Stimulated activated naive CD8-positive, alpha-beta T cell treated with anti-CD3 and anti-CD28 coated beads, Interleukin-15, Interleukin-2, amounts not matched to agents 100 ng/mL and 50 ng/mL, for 24 hours (primary cell): ENCODE measurements around the gene FLVCR2.
"Not testable (repeated sequence)": the region's sequence is repeated elsewhere in the genome, so short reads cannot be mapped to it uniquely, and the experiment has no call there.

Experiments
- H3K27ac Mint-ChIP-seq: one replicate; pipeline ENCODE4 v1.8.0; 2021; ENCODE audit warnings: mild to moderate bottlenecking, mixed read lengths
- H3K27me3 Mint-ChIP-seq: one replicate; pipeline ENCODE4 v1.8.0; 2021; ENCODE audit warnings: mixed read lengths
- H3K36me3 Mint-ChIP-seq: one replicate; pipeline ENCODE4 v1.8.0; 2021; ENCODE audit warnings: low read depth, mixed read lengths
- H3K4me1 Mint-ChIP-seq: one replicate; pipeline ENCODE4 v1.8.0; 2021; ENCODE audit warnings: low read depth, mixed read lengths
- H3K4me3 Mint-ChIP-seq: one replicate; pipeline ENCODE4 v1.8.0; 2021; ENCODE audit warnings: mild to moderate bottlenecking, mixed read lengths
- H3K9me3 Mint-ChIP-seq: one replicate; pipeline ENCODE4 v1.8.0; 2021; ENCODE audit warnings: mixed read lengths

Gene FLVCR2

GRCh38 chr14:75595226-75595625, 16.8 kb downstream of the FLVCR2 start:
- Mint-ChIP-seq H3K9me3 (peaks cover 4% of the 10 kb centered on the region), H3K4me1 (no peaks in the 10 kb centered on the region), H3K27ac (no peak overlapping the region), H3K4me3 (no peak overlapping the region), H3K27me3 (no peaks in the 10 kb centered on the region), H3K36me3 (peaks cover 5% of the 10 kb centered on the region)

DNA sequence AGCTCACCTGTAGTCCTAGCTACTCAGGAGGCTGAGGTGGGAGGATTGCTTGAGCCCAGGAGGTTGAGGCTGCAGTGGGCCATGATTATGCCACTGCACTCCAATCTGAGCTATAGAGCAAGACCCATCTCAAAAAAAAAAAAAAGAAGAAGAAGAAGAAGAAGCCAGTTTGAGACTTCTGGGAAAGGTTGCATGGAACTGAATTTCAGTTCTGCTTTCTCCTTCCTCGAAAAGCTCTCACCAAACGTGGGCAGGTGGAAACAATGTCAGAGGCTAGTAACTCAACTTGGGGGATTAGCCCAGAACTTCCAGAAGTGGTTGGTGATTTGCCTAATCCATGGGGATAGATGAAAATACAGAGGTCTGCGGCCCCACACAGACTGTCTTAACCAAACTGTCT, 18.7 kb downstream of the FLVCR2 start:
- H3K4me3 Mint-ChIP-seq = no peak overlapping the region
- no peaks in the 10 kb centered on the region for H3K27me3 Mint-ChIP-seq
- peaks cover 5% of the 10 kb centered on the region for H3K36me3 Mint-ChIP-seq
- no peaks in the 10 kb centered on the region for H3K4me1 Mint-ChIP-seq
- no peak overlapping the region for H3K27ac Mint-ChIP-seq
- H3K9me3 Mint-ChIP-seq = peaks cover 4% of the 10 kb centered on the region

DNA sequence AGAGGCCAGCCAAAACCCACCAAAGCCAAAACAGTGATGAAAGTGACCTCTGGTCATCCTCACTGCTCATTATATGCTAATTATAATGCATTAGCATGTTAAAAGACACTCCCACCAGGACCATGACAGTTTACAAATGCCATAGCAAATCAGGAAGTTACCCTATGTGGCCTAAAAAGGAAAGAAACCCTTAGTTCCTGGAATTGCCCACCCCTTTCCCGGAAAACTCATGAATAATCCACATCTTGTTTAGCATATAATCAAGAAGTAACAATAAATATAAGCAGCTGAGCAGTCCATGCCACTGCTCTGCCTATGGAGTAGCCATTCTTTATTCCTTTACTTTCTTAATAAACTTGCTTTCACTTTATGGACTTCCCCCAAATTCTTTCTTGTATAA, 21.7 kb downstream of the FLVCR2 start:
- H3K27me3 Mint-ChIP-seq = not testable (repeated sequence)

GRCh38 chr14:75601061-75601460, 22.6 kb downstream of the FLVCR2 start:
- H3K36me3 Mint-ChIP-seq, H3K27ac Mint-ChIP-seq, H3K9me3 Mint-ChIP-seq, H3K4me1 Mint-ChIP-seq, H3K4me3 Mint-ChIP-seq, H3K27me3 Mint-ChIP-seq: not testable (repeated sequence)

More for the DNA sequence above, 21.7 kb downstream of the FLVCR2 start:
- H3K36me3 Mint-ChIP-seq, H3K4me3 Mint-ChIP-seq, H3K9me3 Mint-ChIP-seq, H3K4me1 Mint-ChIP-seq: not testable (repeated sequence)
- H3K27ac Mint-ChIP-seq = peak overlapping the region; percentile 24

DNA sequence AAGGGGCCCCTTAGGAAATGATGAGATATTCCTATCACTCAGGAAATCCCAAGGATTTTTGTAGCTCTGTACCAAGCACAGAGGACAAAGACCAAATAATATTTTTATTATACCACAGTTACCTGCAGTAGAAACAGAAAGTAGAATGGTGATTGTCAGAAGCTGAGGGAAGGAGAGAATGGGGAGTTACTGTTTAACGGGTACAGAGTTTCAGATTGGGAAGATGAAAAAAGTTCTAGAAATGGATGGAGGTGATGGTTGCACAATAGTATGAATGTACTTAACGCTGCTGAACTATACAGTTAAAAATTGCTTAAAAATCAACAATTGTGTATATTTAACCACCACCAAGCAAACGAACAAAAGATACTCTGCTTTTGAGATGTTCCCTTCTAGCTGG, 24.1 kb downstream of the FLVCR2 start:
- H3K27ac Mint-ChIP-seq = no peak overlapping the region
- H3K4me3 Mint-ChIP-seq = no peak overlapping the region
- no peaks in the 10 kb centered on the region for H3K4me1 Mint-ChIP-seq
- peaks cover 4% of the 10 kb centered on the region for H3K36me3 Mint-ChIP-seq
- peaks cover 8% of the 10 kb centered on the region for H3K9me3 Mint-ChIP-seq
- H3K27me3 Mint-ChIP-seq = peaks cover 3% of the 10 kb centered on the region

DNA sequence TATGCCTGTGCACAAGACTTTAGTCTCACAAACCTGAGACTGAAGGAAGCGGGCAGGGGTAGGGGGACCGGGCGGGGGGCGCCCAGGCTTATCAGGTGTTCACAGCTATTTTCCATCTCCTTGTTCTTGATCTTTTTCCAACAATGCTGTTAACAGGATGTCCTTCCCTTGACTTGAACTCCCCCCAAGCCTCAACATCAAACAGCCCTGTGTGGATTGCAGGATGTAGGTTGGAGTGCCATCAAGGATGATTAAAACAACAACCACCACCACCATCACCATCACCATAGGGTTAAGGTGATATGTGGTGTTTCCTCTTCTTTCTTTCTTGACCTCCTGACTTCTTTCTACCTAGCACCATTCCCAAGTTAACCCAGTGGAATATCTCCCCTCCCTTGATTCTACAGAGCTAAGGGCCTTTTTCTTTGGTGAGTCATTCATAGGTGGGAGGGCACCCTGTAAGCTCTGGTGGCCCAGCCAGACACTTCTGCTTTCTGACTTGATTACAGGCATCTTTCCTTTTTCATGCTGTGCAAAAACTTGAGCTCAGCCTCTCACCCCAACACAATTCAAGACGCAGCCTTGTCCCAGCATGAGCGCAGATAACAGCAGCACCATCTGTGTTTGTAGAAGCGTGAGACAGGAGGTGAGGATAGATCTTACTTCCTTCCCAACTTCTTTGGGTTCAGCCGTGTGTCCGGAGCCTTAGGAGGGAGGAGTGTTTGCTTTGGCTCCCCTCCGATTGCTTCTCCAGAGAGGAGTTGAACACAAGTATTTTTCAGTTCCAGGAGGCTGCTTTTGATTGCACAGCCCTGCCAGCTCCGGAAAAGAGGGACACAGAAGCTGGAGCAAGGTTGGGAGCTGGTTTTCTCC, 26.8 kb downstream of the FLVCR2 start:
- Mint-ChIP-seq H3K27me3 (peaks cover 11% of the 10 kb centered on the region), H3K36me3 (peaks cover 7% of the 10 kb centered on the region), H3K27ac (no peak overlapping the region), H3K9me3 (peaks cover 12% of the 10 kb centered on the region), H3K4me3 (no peak overlapping the region), H3K4me1 (no peaks in the 10 kb centered on the region)

DNA sequence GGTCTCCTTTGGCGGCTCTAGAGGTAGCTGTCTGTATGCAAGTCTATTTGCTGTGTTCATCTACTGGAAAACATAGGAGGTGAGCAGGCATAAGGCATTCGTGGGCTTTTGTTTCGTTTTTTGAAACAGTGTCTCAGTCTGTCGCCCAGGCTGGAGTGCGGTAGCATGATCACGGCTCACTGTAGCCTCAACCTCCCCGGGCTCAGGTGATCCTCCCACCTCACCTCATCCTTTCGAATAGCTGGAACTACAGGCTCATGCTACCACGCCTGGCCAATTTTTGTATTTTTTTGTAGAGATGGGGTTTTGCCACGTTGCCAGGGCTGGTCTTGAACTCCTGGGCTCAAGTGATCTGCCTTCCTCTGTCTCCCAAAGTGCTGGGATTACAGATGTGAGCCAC, 27.5 kb downstream of the FLVCR2 start:
- Mint-ChIP-seq H3K4me3 (no peak overlapping the region), H3K9me3 (peaks cover 12% of the 10 kb centered on the region), H3K27ac (no peak overlapping the region), H3K36me3 (peaks cover 7% of the 10 kb centered on the region), H3K27me3 (peaks cover 11% of the 10 kb centered on the region), H3K4me1 (no peaks in the 10 kb centered on the region)

DNA sequence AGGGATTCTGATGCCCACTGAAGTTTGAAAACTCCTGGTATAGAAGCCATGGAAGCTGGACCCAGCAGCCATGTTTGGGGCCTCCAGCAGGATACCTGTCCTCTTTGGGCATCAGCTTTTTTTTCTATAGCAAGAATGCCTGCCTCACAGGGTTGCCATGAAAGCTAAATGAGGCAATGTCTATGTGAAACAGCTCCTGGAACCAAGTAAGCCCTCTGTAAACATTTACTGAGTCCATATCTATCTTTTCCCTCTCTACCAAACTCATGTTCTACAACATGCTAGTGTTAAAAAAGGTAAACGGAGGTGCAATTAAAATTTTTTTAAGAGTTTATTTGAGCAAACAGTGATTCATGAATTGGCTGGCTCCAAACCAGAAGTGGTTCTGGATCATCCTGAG, 28.6 kb downstream of the FLVCR2 start:
- H3K4me1 Mint-ChIP-seq = no peaks in the 10 kb centered on the region
- peaks cover 11% of the 10 kb centered on the region for H3K27me3 Mint-ChIP-seq
- peaks cover 7% of the 10 kb centered on the region for H3K36me3 Mint-ChIP-seq
- peaks cover 12% of the 10 kb centered on the region for H3K9me3 Mint-ChIP-seq
- H3K27ac Mint-ChIP-seq = no peak overlapping the region
- no peak overlapping the region for H3K4me3 Mint-ChIP-seq

DNA sequence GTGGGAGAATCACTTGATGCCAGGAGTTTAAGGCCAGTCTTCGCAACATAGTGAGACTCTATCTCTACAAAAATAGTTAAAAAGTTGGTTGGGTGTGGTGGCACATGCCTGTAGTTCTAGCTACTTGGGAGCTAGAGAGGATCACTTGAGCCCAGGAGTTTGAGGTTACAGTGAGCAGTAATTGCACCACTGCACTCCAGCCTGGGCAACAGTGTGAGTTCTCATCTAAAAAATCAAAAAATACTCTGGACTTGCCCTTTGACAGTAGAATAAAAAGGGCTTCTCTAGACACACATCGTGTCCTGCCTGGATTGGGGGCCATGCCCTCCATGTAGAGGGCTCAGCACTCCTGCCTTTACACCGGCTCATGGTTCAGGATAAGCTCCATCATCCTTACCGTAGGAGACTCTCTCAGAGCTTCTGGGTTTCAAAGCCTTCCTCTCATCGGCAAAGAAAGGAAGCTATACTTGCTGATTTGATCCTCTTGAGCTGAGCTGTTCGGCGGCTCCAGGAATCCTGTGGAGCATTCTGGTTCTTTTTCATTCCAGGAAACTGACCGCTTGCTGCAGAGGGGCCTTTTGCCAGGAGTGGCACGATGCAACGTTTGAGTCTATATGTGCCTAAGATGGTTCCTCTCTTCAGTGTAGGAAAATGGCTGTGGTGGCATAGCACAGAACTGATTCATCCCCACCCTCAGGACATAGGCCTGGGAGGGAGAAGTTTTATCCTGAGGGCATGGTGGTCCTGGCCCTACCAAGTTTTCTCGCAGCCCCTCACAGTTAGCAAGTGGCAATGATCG, 29.6 kb downstream of the FLVCR2 start:
- H3K4me3 Mint-ChIP-seq = no peak overlapping the region
- no peaks in the 10 kb centered on the region for H3K4me1 Mint-ChIP-seq
- peaks cover 7% of the 10 kb centered on the region for H3K36me3 Mint-ChIP-seq
- H3K9me3 Mint-ChIP-seq = peaks cover 12% of the 10 kb centered on the region
- H3K27ac Mint-ChIP-seq = no peak overlapping the region
- peaks cover 11% of the 10 kb centered on the region for H3K27me3 Mint-ChIP-seq

DNA sequence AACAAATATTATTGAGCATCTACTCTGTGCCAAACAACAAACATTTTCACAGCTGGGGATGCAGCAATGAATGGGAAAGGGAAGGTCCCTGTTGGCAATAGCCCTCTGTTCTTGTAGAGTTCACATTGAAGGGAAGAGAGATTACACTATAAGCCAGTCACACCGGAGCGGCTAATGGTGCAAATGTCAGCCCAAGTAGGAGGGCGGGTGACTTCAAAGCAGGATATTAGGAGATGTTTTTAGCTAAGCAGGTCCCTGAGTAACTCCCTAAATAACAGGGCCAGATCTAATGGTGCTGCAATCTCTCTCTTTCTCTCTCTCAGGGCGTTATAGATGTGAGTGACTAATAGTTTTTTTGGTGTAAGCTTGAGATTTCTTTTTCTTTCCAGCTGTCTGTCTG, 30.7 kb downstream of the FLVCR2 start:
- H3K4me3 Mint-ChIP-seq = no peak overlapping the region
- H3K9me3 Mint-ChIP-seq = peaks cover 12% of the 10 kb centered on the region
- no peaks in the 10 kb centered on the region for H3K4me1 Mint-ChIP-seq
- H3K36me3 Mint-ChIP-seq = peaks cover 7% of the 10 kb centered on the region
- H3K27ac Mint-ChIP-seq = no peak overlapping the region
- H3K27me3 Mint-ChIP-seq = peaks cover 11% of the 10 kb centered on the region

GRCh38 chr14:75609606-75610475, 31.4 kb downstream of the FLVCR2 start:
- no peak overlapping the region for H3K4me3 Mint-ChIP-seq
- H3K4me1 Mint-ChIP-seq = no peaks in the 10 kb centered on the region
- H3K27ac Mint-ChIP-seq = no peak overlapping the region
- H3K27me3 Mint-ChIP-seq = peaks cover 11% of the 10 kb centered on the region
- peaks cover 12% of the 10 kb centered on the region for H3K9me3 Mint-ChIP-seq
- H3K36me3 Mint-ChIP-seq = peaks cover 7% of the 10 kb centered on the region

GRCh38 chr14:75610834-75611233, 32.4 kb downstream of the FLVCR2 start:
- Mint-ChIP-seq H3K27ac (no peak overlapping the region), H3K4me1 (no peaks in the 10 kb centered on the region), H3K36me3 (peaks cover 7% of the 10 kb centered on the region), H3K4me3 (no peak overlapping the region), H3K27me3 (peaks cover 11% of the 10 kb centered on the region), H3K9me3 (peaks cover 12% of the 10 kb centered on the region)

DNA sequence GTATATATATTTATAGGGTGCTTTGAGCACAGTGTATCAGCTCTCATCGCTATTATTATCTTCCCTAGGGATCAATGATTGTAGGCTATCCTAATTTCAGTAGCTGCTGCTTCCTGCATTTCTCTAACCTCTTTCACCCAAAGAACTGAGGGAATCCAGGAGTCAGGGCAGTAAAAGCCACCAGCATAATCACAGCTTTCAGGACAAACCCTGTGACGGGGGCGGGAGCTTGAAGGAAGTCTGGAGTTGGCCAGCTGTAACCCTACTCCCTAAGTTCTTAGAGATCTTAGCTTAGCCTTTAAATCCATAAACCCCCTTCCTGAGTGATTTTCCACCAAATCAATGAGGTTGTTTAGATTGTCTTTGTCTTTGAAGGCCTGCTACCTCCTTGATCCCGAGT, 33.7 kb downstream of the FLVCR2 start:
- Mint-ChIP-seq H3K9me3 (peaks cover 12% of the 10 kb centered on the region), H3K27ac (no peak overlapping the region), H3K4me3 (no peak overlapping the region), H3K27me3 (peaks cover 11% of the 10 kb centered on the region), H3K4me1 (no peaks in the 10 kb centered on the region), H3K36me3 (peaks cover 6% of the 10 kb centered on the region)

GRCh38 chr14:75614179-75614578, 35.8 kb downstream of the FLVCR2 start:
- Mint-ChIP-seq H3K36me3 (no peaks in the 10 kb centered on the region), H3K27me3 (no peaks in the 10 kb centered on the region), H3K9me3 (peaks cover under 1% of the 10 kb centered on the region), H3K4me3 (no peak overlapping the region), H3K27ac (no peak overlapping the region), H3K4me1 (no peaks in the 10 kb centered on the region)

DNA sequence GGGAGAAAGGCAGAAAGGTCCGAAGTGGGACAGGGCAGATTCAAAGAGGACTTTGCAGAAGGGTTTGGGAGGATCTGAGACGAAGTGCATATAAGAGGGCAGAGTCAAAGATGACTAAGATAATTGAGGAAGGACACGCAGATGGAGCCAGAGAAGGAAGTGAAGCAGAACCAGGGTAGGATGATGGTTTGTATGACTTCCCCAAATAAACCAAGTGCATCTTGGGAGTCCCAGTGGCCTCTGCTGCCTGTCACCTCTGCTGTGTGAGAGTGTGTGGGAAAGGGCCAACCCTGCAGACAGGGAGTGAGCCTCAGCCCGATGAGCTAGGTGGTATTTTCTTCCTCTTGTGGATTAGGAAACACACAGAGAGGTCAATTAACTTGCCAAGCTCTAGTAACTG, 36.8 kb downstream of the FLVCR2 start:
- H3K27me3 Mint-ChIP-seq = no peaks in the 10 kb centered on the region
- H3K36me3 Mint-ChIP-seq = no peaks in the 10 kb centered on the region

More for the DNA sequence above, 36.8 kb downstream of the FLVCR2 start:
- Mint-ChIP-seq H3K4me3 (no peak overlapping the region), H3K4me1 (no peaks in the 10 kb centered on the region), H3K27ac (no peak overlapping the region), H3K9me3 (no peaks in the 10 kb centered on the region)
